ENCODE results near the gene SFXN3. TPM values are rescaled to one million over a fixed set of nuclear protein-coding genes. Genes with fewer than 3 reads are reported as not detected.

SFXN3 gene
- total and polyA plus RNA-seq, 2 of the 13 experiments (the other 11 are each of a cell fraction or from before 2014, with no cell fraction given), result 16.8 to 71.5 TPM

DNA sequence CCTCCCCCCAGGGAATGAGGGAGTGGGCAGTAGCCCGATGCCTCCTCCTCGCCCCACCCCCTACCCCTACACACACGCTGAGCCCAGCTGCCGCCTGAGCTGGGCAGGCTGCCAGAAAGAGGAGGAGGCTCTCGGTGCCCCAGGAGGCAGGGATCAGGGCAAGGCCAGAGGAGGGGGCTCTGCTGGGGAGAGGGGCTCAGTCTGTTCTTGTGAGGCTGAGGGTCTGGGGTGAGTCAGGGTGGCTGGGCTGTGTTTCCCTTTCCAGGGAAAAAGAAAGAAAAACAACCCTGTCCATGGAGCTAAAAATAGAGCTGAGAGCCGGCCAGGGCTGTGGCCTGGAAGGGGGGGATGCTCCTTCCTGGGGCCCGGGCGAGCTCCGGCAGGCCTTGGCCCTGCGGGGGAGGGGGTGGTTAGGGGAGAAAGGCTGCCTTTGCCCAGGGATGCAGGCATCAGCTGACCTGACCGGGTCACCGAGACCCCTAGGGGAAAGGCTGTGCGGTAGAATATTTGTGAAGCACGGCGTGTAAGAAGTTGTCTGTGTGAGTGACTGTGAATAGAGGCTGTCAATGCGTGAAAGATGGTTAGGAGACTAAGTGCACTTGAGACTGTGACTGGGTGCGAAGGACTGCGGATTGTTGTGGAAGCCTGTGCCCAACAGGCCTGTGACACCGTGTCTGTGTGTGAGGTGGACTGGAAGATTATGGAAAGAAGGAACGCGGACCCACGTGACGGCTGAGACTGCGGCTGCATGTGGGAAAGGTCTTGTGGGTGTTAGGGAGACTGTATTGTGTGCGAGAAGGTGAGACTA is 32.6 kb upstream of the SFXN3 start (continued):
- TF ChIP-seq, protein P1, sequence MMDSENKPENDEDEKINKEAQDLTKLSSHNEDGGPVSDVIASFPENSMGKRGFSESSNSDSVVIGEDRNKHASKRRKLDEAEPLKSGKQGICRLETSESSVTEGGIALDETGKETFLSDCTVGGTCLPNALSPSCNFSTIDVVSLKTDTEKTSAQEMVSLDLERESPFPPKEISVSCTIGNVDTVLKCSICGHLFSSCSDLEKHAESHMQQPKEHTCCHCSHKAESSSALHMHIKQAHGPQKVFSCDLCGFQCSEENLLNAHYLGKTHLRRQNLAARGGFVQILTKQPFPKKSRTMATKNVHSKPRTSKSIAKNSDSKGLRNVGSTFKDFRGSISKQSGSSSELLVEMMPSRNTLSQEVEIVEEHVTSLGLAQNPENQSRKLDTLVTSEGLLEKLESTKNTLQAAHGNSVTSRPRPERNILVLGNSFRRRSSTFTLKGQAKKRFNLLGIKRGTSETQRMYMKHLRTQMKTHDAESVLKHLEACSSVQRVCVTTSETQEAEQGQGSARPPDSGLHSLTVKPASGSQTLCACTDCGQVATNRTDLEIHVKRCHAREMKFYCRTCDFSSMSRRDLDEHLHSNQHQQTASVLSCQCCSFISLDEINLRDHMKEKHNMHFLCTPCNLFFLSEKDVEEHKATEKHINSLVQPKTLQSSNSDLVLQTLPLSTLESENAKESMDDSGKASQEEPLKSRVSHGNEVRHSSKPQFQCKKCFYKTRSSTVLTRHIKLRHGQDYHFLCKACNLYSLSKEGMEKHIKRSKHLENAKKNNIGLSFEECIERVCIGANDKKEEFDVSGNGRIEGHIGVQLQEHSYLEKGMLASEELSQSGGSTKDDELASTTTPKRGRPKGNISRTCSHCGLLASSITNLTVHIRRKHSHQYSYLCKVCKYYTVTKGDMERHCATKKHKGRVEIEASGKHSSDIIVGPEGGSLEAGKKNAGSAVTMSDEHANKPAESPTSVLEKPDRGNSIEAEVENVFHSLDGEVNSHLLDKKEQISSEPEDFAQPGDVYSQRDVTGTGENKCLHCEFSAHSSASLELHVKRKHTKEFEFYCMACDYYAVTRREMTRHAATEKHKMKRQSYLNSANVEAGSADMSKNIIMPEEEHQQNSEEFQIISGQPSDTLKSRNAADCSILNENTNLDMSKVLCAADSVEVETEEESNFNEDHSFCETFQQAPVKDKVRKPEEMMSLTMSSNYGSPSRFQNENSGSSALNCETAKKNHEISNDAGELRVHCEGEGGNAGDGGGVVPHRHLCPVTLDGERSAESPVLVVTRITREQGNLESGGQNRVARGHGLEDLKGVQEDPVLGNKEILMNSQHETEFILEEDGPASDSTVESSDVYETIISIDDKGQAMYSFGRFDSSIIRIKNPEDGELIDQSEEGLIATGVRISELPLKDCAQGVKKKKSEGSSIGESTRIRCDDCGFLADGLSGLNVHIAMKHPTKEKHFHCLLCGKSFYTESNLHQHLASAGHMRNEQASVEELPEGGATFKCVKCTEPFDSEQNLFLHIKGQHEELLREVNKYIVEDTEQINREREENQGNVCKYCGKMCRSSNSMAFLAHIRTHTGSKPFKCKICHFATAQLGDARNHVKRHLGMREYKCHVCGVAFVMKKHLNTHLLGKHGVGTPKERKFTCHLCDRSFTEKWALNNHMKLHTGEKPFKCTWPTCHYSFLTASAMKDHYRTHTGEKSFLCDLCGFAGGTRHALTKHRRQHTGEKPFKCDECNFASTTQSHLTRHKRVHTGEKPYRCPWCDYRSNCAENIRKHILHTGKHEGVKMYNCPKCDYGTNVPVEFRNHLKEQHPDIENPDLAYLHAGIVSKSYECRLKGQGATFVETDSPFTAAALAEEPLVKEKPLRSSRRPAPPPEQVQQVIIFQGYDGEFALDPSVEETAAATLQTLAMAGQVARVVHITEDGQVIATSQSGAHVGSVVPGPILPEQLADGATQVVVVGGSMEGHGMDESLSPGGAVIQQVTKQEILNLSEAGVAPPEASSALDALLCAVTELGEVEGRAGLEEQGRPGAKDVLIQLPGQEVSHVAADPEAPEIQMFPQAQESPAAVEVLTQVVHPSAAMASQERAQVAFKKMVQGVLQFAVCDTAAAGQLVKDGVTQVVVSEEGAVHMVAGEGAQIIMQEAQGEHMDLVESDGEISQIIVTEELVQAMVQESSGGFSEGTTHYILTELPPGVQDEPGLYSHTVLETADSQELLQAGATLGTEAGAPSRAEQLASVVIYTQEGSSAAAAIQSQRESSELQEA (CRISPR knock-in tag; IDR thresholded peaks at IDR 0.05; ENCODE audit: not compliant biosample characterization), result no peak
- TF ChIP-seq, protein P2, sequence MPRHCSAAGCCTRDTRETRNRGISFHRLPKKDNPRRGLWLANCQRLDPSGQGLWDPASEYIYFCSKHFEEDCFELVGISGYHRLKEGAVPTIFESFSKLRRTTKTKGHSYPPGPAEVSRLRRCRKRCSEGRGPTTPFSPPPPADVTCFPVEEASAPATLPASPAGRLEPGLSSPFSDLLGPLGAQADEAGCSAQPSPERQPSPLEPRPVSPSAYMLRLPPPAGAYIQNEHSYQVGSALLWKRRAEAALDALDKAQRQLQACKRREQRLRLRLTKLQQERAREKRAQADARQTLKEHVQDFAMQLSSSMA (CRISPR knock-in tag; IDR thresholded peaks at IDR 0.05), result peak; percentile 30; the same call in 1 of the 2 replicates
- TF ChIP-seq ZKSCAN8 (CRISPR knock-in tag; IDR thresholded peaks at IDR 0.05; ENCODE audit: borderline replicate concordance) (peak; percentile 45; the same call in 1 of the 2 replicates), MTF1 (CRISPR knock-in tag; IDR thresholded peaks at IDR 0.05) (no peak), TCF12 (IDR thresholded peaks at IDR 0.05) (no peak), TCF12 (CRISPR knock-in tag; IDR thresholded peaks at IDR 0.05) (no peak), ZNF605 (CRISPR knock-in tag; IDR thresholded peaks at IDR 0.05) (no peak), ZNF841 (CRISPR knock-in tag; IDR thresholded peaks at IDR 0.05; ENCODE audit: borderline replicate concordance) (no peak), KLF11 (CRISPR knock-in tag; IDR thresholded peaks at IDR 0.05) (no peak), ZNF552 (CRISPR knock-in tag; IDR thresholded peaks at IDR 0.05; ENCODE audit: borderline replicate concordance) (no peak), SPEN (CRISPR knock-in tag; IDR thresholded peaks at IDR 0.05; ENCODE audit: low read depth) (peak; percentile 1; the same call in 1 of the 2 replicates), ZNF282 (IDR thresholded peaks at IDR 0.05; ENCODE audit: partially characterized antibody) (no peak), YEATS4 (CRISPR knock-in tag; IDR thresholded peaks at IDR 0.05; ENCODE audit: borderline replicate concordance) (no peak), ZNF788 (CRISPR knock-in tag; IDR thresholded peaks at IDR 0.05; ENCODE audit: borderline replicate concordance) (peak; percentile 57; the same call in 1 of the 2 replicates), CREM (IDR thresholded peaks at IDR 0.05) (peak; percentile 42; the same call in 1 of the 2 replicates), CREM (CRISPR knock-in tag; IDR thresholded peaks at IDR 0.05) (no peak), ETV5 (CRISPR knock-in tag; IDR thresholded peaks at IDR 0.05; ENCODE audit: borderline replicate concordance) (no peak), ZSCAN9 (CRISPR knock-in tag; IDR thresholded peaks at IDR 0.05; ENCODE audit: borderline replicate concordance) (no peak), DPF2 (CRISPR knock-in tag; IDR thresholded peaks at IDR 0.05; ENCODE audit: borderline replicate concordance, low read depth) (no peak)
- TF ChIP-seq, protein P3, sequence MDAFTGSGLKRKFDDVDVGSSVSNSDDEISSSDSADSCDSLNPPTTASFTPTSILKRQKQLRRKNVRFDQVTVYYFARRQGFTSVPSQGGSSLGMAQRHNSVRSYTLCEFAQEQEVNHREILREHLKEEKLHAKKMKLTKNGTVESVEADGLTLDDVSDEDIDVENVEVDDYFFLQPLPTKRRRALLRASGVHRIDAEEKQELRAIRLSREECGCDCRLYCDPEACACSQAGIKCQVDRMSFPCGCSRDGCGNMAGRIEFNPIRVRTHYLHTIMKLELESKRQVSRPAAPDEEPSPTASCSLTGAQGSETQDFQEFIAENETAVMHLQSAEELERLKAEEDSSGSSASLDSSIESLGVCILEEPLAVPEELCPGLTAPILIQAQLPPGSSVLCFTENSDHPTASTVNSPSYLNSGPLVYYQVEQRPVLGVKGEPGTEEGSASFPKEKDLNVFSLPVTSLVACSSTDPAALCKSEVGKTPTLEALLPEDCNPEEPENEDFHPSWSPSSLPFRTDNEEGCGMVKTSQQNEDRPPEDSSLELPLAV (CRISPR knock-in tag; conservative IDR thresholded peaks at IDR 0.05; ENCODE audit: low read depth), result no peak
